Mesenteric fat pad (tissue), 1 donor: ENCODE measurements around the gene TGFBR2. TPM values are rescaled to one million over a fixed set of nuclear protein-coding genes. Genes with fewer than 3 reads are reported as not detected.
A peak's percentile ranks its signal among the peaks of the same experiment; 100 is the strongest.

Experiments used
- DNase-seq: peaks from one replicate; pipeline ENCODE4 v3.0.0-alpha.2; 2020; ENCODE audit warnings: low spot score
- long read RNA-seq: library from polyadenylated mRNA; unstranded; transcript quantifications from one replicate; pipeline ENCODE4 v2.0.0, GENCODE V29; 2020
- total RNA-seq: library from RNA; stranded (reverse); fragmentation: NEBNext Ultra II Directional; extraction: Animal tissue kit (Norgen Biotek cat#: 25700); gene quantifications from one replicate; pipeline ENCODE4 v1.2.1, GENCODE V29; 2021
- donor health status: DM: yes; HTN: yes; CAD: no.

Gene TGFBR2
- 372 TPM for total RNA-seq
- long read RNA-seq, full-length matches to known transcripts: 2 of 627 reads
- long read RNA-seq, partial matches to known transcripts: 603 of 627 reads
- long read RNA-seq, other reads (novel, unspliced or antisense): 22 of 627 reads

- DNase-seq: peak; percentile 97
These were observed at the start of gene TGFBR2 for GRCh38 chr3:30606301-30607031. Gene TGFBR2, plus strand, starts transcription at chr3:30606601. Its CDS starts 283 bp downstream, at chr3:30606884.

GRCh38 chr3:30557746-30558303, 48.6 kb upstream of the TGFBR2 start:
- no peak for DNase-seq

DNA sequence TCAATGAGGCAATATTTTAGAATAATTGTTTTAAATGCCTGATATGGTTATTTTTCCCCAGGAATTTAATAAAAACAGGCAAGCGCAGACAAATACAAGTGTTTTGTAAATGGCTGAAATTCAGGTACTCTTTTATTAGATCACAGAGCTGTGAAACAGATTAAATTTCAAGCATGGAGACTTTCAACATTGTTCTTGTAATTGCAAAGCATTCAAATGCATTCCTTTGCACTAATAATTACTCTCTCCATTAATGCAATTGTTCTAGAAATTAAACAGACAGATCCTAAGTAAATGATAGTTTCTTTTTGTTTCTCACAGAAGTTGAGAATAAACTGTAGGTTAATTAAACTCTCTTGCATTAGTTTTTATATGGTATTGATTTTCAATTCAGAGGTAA, 42.4 kb upstream of the TGFBR2 start:
- DNase-seq: no peak

GRCh38 chr3:30567139-30567753, 39.2 kb upstream of the TGFBR2 start:
- DNase-seq: no peak

- no peak for DNase-seq
These were observed 29.5 kb upstream of the TGFBR2 start for GRCh38 chr3:30576946-30577345.

GRCh38 chr3:30577788-30578187, 28.6 kb upstream of the TGFBR2 start:
- no peak for DNase-seq

DNA sequence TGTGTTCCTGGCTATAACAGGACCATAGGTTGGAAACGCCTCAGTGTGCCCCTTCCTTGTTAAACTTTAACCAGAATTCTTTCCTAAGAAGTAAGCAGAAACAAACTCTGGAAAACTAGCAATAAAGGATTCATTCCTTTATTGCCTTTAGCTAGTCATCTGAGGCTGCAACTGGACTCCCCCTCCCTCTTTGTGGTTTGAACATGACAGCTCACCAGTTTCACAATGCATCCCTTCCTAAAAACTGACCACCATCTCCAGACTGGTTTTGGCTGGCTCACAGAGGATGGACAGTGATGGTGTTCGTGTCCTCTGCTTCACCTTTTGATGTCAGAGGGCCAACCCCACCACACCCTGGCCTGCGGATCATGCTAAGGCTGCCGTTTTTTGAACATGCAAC, 27.9 kb upstream of the TGFBR2 start:
- no peak for DNase-seq

GRCh38 chr3:30578986-30579579, 27.3 kb upstream of the TGFBR2 start:
- DNase-seq: no peak

- DNase-seq: no peak
These were observed 25.3 kb upstream of the TGFBR2 start for GRCh38 chr3:30581067-30581585.

DNA sequence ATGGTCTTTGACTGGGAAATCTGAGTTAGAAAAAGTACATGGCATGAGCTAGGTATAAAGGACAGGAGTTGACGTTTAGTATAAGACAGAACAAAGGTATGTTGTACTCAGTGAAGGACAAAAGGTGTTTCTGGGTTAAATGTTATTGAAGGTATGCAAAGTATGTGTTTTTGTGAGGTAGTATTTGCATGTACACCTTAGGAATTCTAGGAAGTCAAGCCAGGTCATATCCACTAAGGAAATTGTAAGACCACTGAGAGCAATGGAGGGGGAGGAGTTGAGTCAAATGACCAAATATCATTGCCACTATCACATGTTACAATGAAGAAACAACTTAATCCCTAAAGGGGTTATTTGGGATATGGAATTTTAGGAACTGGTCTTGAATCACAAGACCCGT, 24.4 kb upstream of the TGFBR2 start:
- no peak for DNase-seq

GRCh38 chr3:30583973-30584372, 22.4 kb upstream of the TGFBR2 start:
- DNase-seq: no peak

DNA sequence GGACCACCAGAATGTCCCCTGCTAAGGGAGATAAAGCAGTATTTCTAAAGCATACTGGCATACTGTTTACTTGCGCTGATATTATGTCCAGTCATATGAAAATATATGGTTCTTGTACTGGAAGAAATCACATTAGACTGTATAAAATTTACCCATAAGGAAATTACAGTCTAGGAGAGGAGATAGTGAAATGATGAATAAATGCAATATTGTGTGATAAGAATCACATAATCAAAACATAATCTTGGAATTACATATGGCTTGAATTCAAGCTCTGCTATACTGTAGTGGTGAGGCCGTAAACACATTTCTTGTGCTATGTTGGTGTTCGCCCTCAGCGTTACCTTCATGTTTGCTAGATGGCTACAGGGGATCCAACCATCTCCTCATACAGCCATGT, 20.7 kb upstream of the TGFBR2 start:
- DNase-seq: no peak

- DNase-seq: no peak
These were observed 20.1 kb upstream of the TGFBR2 start for GRCh38 chr3:30586096-30586805.

GRCh38 chr3:30586806-30587486, 19.5 kb upstream of the TGFBR2 start:
- no peak for DNase-seq

DNA sequence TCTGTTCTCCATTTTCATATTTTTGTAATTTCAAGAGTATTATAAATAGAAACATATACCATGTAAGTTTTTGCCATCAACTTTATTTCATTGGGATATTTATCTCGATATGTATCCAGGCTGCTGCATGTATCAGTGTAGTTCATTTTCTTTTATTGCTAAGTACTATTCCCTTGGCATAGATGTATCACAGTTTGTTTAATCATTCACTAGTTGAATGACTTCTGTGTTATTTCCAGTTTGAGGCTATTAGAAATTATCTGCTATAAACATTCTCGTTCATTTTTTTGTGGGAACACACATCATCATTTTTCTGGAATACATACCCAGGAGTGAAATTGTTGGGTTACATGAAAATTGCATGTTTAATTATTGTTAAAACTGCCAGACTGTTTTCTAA, 18.5 kb upstream of the TGFBR2 start:
- no peak for DNase-seq

DNA sequence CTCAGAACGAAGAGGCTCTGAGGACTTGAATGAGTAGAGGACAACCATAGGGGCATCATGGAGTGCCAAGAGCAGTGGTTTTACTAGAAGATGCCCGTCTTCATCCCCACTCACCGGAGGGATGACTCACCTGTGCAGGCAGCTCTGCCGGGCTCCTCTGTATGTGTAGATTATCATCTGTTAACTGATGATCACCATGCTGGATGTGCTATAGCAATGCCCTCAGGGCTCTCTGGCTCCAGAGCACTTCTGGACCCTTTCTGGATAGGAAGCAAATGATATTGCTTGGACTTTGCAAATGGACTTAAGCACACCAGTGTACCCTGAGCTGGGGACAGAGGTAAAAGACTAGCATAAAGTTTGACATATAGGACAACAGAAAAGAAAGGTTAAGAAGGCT, 10.2 kb upstream of the TGFBR2 start:
- DNase-seq: no peak

DNA sequence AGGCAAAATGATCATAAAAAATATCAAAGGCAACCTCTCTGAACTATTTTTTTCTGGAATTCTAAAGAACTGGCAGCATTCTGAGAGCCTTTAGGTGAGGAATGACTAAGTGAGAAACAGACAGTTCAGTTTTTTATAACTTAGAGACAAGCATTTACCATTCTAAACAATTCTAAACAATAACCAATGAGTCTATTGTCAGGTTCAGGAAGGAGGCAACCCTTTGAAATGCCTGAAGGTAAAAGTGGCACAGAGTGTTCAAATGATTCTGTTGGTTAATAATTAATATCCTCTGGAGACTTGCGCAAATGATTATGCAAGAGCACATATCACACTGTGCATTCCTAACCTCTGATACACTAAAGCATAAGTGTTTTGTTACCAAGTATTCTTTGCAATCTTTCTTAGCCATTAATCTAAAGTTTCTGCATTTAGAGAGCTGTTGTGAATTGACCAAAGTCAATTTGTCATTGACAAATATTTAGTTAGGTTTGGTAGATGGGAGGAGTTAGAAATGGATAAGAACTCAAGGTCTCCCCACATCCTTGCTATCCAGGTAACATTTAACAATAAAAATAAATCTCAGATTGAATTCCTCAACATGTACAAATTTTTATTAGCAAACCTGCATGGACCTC, 9.2 kb upstream of the TGFBR2 start:
- DNase-seq: no peak

- DNase-seq: no peak
These were observed 8.6 kb upstream of the TGFBR2 start for GRCh38 chr3:30597769-30598134.

GRCh38 chr3:30598668-30599545, 7.5 kb upstream of the TGFBR2 start:
- DNase-seq: no peak
